ENCODE results near the gene PHIP. TPM values are rescaled to one million over a fixed set of nuclear protein-coding genes. Genes with fewer than 3 reads are reported as not detected.

Gene PHIP
- total RNA-seq, 1 donor from 2014 or later: 78.0 TPM

DNA sequence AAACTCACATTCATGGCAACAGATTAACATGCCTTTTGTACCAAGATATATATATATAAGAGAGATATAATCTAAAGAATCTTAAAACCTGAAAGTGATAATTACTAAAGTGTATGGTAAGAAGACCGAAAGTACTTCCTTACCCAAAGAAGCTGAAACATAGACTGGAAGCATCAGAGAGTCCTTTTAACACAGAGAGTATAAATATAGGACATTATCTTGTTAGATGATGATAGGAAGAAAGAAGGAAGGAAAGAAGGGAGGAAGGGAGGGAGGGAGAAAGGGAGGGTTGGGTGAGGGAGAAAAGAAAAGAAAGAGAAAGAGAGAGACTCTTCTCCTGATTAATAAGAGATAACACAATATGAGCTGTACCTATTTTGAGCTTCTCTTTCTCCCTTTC is 68.2 kb downstream of the PHIP start:
- no peak for DNase-seq

GRCh38 chr6:79005497-79005896 is 72.6 kb downstream of the PHIP start:
- DNase-seq: no peak

DNA sequence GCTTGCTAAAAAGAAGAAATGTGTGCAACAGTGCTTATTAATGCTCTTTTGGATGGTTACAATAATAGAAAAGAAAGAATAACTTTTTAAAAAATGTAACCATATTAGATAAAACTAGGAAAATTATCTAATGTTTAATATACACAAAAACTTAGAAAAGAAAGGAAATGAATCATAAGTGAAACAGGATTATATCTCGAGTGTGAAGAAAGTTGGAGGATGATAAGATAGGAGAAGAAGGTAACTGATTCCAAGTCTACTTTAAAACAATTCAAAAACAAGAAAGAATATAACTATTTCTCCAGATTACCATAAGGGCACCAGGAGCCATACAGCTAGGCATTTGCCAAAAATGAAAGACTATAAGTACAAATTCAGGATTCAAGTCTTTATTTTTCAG is 73.0 kb downstream of the PHIP start:
- no peak for DNase-seq

- no peak for DNase-seq
These were observed 73.8 kb downstream of the PHIP start for GRCh38 chr6:79004239-79004638.

DNA sequence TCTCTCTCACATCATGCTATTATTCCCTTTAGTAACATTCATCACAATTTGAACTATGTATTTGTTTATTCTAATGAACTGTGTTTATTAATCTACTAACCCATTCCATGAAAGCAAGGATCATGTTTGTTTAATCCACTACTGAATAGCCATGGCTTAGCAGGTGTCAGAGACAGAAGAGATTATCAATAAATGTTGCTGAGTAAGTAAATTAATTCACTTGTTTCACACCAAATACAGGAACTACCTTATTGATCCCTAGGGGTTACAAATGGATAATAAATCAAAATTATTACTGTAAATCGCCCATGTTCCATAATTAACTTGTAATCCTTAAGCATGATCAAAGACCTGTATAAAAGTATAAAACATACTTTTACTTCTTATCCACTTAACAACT is 76.6 kb downstream of the PHIP start:
- no peak for DNase-seq

DNA sequence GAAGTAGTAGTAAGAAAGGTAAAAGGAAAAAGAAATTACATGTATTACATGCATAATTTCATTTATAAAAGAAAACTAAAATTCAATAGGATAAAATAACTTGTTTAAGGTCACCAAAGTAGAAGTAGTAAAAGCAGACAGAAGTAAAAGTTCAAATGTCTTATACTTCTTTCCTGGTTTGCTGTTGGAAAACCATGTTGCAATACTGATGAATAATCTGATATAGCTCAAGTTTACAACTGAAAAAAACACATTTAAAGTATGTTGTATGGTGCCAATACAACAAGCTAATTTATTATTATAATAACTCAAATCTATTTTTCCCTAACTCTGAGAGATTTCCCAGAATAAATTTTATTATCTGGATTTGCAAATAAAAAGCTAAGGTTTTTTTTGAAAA is 78.3 kb downstream of the PHIP start:
- no peak for DNase-seq

- DNase-seq: no peak
These were observed 82.1 kb downstream of the PHIP start for GRCh38 chr6:78995946-78996345.

DNA sequence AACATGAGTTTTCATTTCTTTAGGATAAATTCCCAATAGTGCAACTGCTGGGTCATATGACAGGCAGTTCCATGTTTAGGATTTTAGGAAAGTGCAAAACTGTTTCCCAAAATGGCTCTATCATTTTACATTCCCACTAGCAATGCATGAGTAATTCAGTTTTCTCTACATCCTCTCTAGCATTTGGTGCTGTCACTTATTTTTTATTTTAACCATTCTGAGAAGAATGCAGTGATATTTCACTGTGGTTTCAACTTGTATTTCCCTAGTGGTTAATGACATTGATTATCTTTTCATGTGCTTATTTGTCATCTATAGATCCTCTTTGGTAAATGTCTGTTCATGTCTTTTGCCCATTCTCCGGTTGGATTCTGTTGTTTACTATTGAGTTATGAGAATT is 82.7 kb downstream of the PHIP start:
- no peak for DNase-seq

DNA sequence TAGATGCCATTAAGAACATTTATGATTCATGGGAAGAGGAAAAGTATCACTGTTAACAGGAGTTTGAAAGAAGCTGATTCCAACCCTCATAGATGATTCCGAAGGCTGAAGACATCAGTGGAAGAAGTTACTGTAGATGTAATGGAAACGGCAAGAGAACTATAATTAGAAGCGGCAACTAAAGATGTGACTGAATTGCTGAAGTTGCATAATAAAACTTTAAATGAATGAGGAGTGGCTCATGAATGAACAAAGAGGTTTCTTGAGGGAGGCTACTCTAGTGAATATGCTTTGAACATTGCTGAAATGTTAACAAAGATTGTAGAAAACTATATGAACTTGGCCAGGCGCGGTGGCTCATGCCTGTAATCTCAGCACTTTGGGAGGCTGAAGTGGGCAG is 84.1 kb downstream of the PHIP start:
- no peak for DNase-seq

GRCh38 chr6:78989191-78989590 is 88.9 kb downstream of the PHIP start:
- DNase-seq: no peak

GRCh38 chr6:78986161-78986560 is 91.9 kb downstream of the PHIP start:
- no peak for DNase-seq

GRCh38 chr6:78984225-78984950 is 93.7 kb downstream of the PHIP start:
- DNase-seq: no peak

DNA sequence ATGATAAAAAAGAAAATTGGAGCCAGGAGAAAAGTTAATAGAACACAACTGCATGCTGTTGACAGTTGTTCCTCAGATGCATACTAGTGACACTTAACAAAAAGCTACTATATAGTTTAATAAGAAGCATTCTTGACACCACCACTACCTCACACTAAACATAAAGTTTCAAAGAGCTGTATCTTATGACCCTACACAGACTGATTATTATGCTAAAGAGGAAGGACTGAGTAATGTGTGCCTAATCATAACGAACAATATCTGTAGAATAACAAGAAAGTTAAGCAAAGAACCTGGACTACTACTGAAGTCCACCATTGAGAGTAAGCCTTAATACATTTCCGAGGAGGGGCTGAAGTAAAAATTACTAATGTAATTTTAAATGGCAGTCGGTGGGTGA is 110.9 kb downstream of the PHIP start:
- DNase-seq: no peak

- DNase-seq: no peak
These were observed 111.5 kb downstream of the PHIP start for GRCh38 chr6:78966542-78966941.

- DNase-seq: no peak
These were observed 115.6 kb downstream of the PHIP start for GRCh38 chr6:78962448-78962847.

GRCh38 chr6:78954740-78955139 is 123.3 kb downstream of the PHIP start:
- DNase-seq: no peak

DNA sequence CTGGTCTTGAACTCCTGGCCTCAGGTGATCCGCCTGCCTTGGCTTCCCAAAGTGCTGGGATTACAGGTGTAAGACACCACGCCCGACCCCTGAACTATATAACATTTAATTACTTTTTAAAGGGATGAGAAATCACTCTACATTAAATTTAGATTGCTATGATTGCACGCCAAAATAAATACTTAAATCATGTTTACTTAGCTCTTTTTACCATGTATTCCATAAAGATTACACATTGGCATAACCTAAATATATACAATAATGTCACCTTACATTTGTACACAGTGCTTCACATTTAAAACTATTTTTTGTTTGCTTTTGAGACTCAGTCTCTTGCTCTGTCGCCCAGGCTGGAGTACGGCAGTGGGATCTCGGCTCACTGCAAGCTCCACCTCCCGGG is 124.3 kb downstream of the PHIP start:
- no peak for DNase-seq

- no peak for DNase-seq
These were observed 125.7 kb downstream of the PHIP start for GRCh38 chr6:78952362-78952761.

DNA sequence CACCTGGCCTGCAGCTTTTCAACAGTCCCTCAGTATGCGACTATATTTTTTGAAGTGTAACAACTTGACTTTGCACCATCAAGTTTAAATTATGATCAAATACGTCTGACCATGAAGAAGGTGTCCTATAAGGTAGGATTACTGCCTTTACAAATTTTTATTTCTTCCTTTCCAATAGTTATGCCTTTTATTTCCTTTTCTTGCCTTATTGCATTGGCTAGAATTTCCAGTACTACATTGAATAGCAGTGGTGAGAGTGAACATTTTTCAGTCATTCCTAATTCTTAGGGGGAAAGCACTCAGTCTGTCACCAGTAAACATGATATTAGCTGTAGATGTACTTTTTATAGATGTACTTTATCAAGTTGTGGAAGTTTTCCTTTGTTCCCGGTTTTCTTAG is 129.3 kb downstream of the PHIP start:
- DNase-seq: no peak

- no peak for DNase-seq
These were observed 130.1 kb downstream of the PHIP start for GRCh38 chr6:78947962-78948361.

- DNase-seq: no peak
These were observed 130.5 kb downstream of the PHIP start for GRCh38 chr6:78947529-78947928.

GRCh38 chr6:78942446-78942845 is 135.6 kb downstream of the PHIP start:
- DNase-seq: no peak

GRCh38 chr6:78936515-78936914 is 141.5 kb downstream of the PHIP start:
- no peak for DNase-seq

DNA sequence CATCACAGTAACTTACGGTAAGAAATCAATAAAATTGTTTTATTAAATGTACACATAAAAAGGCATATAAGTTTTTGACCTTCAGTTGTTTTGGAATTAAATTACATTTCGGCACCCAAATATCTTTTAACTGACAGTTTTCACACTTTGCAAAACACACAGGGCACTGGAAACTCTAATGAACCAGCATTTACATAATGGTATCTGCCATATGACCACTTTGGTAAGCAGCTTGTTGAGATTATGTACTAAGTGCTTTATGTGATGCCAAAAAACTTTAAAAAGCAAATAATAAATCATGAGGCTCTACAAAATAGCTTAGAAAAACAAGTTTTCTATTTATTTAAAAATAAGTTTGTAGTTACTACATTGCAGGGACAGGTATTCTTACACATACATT is 142.5 kb downstream of the PHIP start:
- no peak for DNase-seq

DNA sequence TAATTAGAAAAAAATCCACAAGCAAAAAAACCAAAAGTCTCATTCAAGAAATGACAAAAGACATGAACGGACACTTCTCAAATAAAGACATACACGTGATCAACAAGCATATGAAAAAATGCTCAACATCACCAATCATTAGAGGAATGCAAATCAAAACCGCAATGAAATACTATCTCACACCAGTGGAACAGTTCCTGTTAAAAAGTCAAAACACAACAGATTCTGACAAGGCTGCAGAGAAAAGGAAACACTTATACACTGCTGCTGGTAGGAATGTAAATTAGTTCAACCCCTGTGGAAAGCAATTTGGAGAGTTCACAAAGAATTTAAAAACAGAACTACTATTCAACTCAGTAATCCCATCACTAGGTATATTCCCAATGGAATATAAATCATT is 152.7 kb downstream of the PHIP start:
- no peak for DNase-seq

Measured in occipital lobe (tissue), 2 donors.